SK-N-MC (cell line): ENCODE results near the gene TOP1.

Experiments used
- EZH2 ChIP-seq: fragments of 200-600 bp; sonication (generic); IDR thresholded peaks from one replicate; pipeline ENCODE4 v1.6.1; 2017; ENCODE audit warnings: antibody characterized with exemption
- FOXP2 ChIP-seq: optimal IDR thresholded peaks from 2 replicates; pipeline ENCODE3; 2011; ENCODE audit warnings: mild to moderate bottlenecking, moderate library complexity; ENCODE audit not compliant: insufficient read depth; ENCODE audit errors: extremely low read length, control extremely low read depth
- POLR2AphosphoS5 ChIP-seq: IDR thresholded peaks from 2 replicates; pipeline ENCODE4 v1.6.1; 2012; ENCODE audit warnings: mild to moderate bottlenecking, low read depth, low read length, borderline replicate concordance

DNA sequence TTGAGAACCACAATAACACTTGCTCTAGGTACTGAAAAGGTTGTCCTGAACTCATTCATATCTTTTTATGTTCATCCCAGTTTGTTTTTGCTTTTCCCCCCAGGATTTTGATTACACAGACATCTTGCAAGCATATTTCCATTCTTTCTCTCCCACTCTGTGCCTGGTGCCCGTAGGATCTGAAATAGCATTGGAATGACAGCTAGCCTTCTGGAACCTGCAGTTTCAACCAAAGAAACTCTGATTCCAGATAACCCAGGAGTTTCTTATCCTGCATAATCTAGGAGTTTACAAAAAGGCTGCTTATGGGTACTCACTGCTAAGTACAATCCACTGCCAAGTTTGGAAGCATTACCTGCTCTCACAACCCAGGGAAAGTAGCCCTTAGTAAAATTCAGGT is 79.9 kb downstream of the TOP1 start:
- TF ChIP-seq POLR2AphosphoS5 (no peak), EZH2 (no peak), FOXP2 (no peak)
